Measurements from ENCODE around the gene GRAP2.

DNA sequence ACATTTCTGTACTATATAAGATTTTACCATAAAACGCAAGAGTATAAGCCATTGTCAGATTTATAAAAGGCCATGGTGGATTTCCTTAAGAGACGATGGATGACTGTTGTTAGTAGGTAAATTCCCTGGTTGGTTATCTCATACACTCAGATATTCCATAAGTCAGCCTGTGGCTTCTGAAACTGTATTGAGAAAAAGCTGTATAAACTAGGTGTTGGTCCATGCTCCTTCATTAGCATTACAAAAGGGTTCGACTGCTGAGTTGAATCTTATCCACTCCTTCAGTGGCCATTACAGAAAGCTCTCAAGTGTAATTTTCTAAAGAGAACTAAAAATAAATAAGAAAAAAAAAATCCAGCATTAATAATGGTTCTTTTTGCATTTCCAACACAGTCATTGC is 5.3 kb downstream of the GRAP2 start:
- TF ChIP-seq, protein P1, sequence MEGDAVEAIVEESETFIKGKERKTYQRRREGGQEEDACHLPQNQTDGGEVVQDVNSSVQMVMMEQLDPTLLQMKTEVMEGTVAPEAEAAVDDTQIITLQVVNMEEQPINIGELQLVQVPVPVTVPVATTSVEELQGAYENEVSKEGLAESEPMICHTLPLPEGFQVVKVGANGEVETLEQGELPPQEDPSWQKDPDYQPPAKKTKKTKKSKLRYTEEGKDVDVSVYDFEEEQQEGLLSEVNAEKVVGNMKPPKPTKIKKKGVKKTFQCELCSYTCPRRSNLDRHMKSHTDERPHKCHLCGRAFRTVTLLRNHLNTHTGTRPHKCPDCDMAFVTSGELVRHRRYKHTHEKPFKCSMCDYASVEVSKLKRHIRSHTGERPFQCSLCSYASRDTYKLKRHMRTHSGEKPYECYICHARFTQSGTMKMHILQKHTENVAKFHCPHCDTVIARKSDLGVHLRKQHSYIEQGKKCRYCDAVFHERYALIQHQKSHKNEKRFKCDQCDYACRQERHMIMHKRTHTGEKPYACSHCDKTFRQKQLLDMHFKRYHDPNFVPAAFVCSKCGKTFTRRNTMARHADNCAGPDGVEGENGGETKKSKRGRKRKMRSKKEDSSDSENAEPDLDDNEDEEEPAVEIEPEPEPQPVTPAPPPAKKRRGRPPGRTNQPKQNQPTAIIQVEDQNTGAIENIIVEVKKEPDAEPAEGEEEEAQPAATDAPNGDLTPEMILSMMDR (CRISPR knock-in tag; IDR thresholded peaks at IDR 0.05): no peak
- TF ChIP-seq, protein P2, sequence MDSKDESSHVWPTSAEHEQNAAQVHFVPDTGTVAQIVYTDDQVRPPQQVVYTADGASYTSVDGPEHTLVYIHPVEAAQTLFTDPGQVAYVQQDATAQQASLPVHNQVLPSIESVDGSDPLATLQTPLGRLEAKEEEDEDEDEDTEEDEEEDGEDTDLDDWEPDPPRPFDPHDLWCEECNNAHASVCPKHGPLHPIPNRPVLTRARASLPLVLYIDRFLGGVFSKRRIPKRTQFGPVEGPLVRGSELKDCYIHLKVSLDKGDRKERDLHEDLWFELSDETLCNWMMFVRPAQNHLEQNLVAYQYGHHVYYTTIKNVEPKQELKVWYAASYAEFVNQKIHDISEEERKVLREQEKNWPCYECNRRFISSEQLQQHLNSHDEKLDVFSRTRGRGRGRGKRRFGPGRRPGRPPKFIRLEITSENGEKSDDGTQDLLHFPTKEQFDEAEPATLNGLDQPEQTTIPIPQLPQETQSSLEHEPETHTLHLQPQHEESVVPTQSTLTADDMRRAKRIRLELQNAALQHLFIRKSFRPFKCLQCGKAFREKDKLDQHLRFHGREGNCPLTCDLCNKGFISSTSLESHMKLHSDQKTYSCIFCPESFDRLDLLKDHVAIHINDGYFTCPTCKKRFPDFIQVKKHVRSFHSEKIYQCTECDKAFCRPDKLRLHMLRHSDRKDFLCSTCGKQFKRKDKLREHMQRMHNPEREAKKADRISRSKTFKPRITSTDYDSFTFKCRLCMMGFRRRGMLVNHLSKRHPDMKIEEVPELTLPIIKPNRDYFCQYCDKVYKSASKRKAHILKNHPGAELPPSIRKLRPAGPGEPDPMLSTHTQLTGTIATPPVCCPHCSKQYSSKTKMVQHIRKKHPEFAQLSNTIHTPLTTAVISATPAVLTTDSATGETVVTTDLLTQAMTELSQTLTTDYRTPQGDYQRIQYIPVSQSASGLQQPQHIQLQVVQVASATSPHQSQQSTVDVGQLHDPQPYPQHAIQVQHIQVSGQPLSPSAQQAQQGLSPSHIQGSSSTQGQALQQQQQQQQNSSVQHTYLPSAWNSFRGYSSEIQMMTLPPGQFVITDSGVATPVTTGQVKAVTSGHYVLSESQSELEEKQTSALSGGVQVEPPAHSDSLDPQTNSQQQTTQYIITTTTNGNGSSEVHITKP (CRISPR knock-in tag; IDR thresholded peaks at IDR 0.05; ENCODE audit: low read depth): no peak
- no peak for TF ChIP-seq ERF (CRISPR knock-in tag; IDR thresholded peaks at IDR 0.05)
- no peak for TF ChIP-seq GTF3A (CRISPR knock-in tag; conservative IDR thresholded peaks at IDR 0.05)

Measured in HepG2 (cell line).